GM23338 (cell line): ENCODE results near the gene RAP2A. TPM values are rescaled to one million over a fixed set of nuclear protein-coding genes. Genes with fewer than 3 reads are reported as not detected.

Experiments
- ATAC-seq: fragments of 200-7000 bp; cut with Tn5 transposase; 3 replicates; pipeline ENCODE4 v1.9.1; 2020
- DNase-seq: peaks from one replicate; pipeline ENCODE4 v3.0.0-alpha.2; 2015; ENCODE audit warnings: low spot score
- H2AFZ ChIP-seq: fragments of 200-600 bp; sonication (generic); 2 replicates; pipeline ENCODE4 v1.8.0; 2016; ENCODE audit warnings: antibody characterized with exemption, mild to moderate bottlenecking, moderate library complexity
- H3F3A ChIP-seq: fragments of 200-600 bp; sonication (generic); replicated peaks from 2 replicates; pipeline ENCODE4 v1.8.0; 2017; ENCODE audit warnings: antibody characterized with exemption, mixed run types, low read depth
- H3K27ac ChIP-seq: fragments of 200-600 bp; sonication (generic); 2 replicates; pipeline ENCODE4 v1.6.1; 2016; ENCODE audit warnings: low read depth
- H3K27me3 ChIP-seq: fragments of 200-600 bp; sonication (generic); 2 replicates; pipeline ENCODE4 v1.8.0; 2016; ENCODE audit warnings: mild to moderate bottlenecking, mixed run types, moderate library complexity; ENCODE audit not compliant: insufficient read depth
- H3K36me3 ChIP-seq: fragments of 200-600 bp; sonication (generic); 2 replicates; pipeline ENCODE4 v1.8.0; 2016; ENCODE audit warnings: mild to moderate bottlenecking; ENCODE audit not compliant: insufficient read depth
- H3K4me1 ChIP-seq: fragments of 200-600 bp; sonication (generic); 2 replicates; pipeline ENCODE4 v1.8.0; 2016; ENCODE audit warnings: mild to moderate bottlenecking, moderate library complexity; ENCODE audit not compliant: insufficient read depth
- H3K4me2 ChIP-seq: fragments of 200-600 bp; sonication (generic); 2 replicates; pipeline ENCODE4 v1.7.1; 2017; ENCODE audit warnings: mixed run types
- H3K4me3 ChIP-seq: fragments of 200-600 bp; sonication (generic); 2 replicates; pipeline ENCODE4 v1.6.1; 2016; ENCODE audit warnings: mixed run types
- H3K79me2 ChIP-seq: fragments of 200-600 bp; sonication (generic); replicated peaks from 2 replicates; pipeline ENCODE4 v1.8.0; 2017; ENCODE audit warnings: mild to moderate bottlenecking; ENCODE audit not compliant: insufficient read depth
- H3K9me2 ChIP-seq: fragments of 200-600 bp; sonication (generic); 2 replicates; pipeline ENCODE4 v1.8.0; 2017; ENCODE audit not compliant: insufficient read depth
- H4K20me1 ChIP-seq: fragments of 200-600 bp; sonication (generic); replicated peaks from 2 replicates; pipeline ENCODE4 v1.8.0; 2017; ENCODE audit warnings: mild to moderate bottlenecking; ENCODE audit not compliant: insufficient read depth
- H3K27ac Mint-ChIP-seq: 2 replicates; pipeline ENCODE4 v1.8.0; 2020; ENCODE audit warnings: inconsistent platforms, mild to moderate bottlenecking, moderate library complexity, mixed read lengths
- H3K27me3 Mint-ChIP-seq: 3 replicates; pipeline ENCODE4 v1.8.0; 2022; ENCODE audit warnings: low read depth, mild to moderate bottlenecking, moderate library complexity, mixed read lengths, inconsistent platforms; ENCODE audit not compliant: insufficient read depth, poor library complexity
- H3K36me3 Mint-ChIP-seq: 3 replicates; pipeline ENCODE4 v1.8.0; 2021; ENCODE audit warnings: low read depth, mild to moderate bottlenecking, inconsistent platforms, moderate library complexity, mixed read lengths
- H3K4me1 Mint-ChIP-seq: 3 replicates; pipeline ENCODE4 v1.8.0; 2020; ENCODE audit warnings: mild to moderate bottlenecking, inconsistent platforms, mixed read lengths
- H3K4me3 Mint-ChIP-seq: 3 replicates; pipeline ENCODE4 v1.8.0; 2021; ENCODE audit warnings: moderate library complexity, mild to moderate bottlenecking, inconsistent platforms, mixed read lengths
- H3K9me3 Mint-ChIP-seq: 3 replicates; pipeline ENCODE4 v1.8.0; 2020; ENCODE audit warnings: moderate library complexity, mild to moderate bottlenecking, inconsistent platforms, mixed read lengths
- CREB1 ChIP-seq: fragments of 250-450 bp; sonication (Bioruptor Pico); IDR thresholded peaks from 2 replicates; pipeline ENCODE4 v1.5.0; 2020; ENCODE audit warnings: low read depth, mild to moderate bottlenecking, moderate library complexity
- ETS1 ChIP-seq: IDR thresholded peaks from 2 replicates; pipeline ENCODE4 v1.6.1; 2016; ENCODE audit warnings: antibody characterized with exemption
- EZH2 ChIP-seq: fragments of 200-600 bp; sonication (generic); IDR thresholded peaks from one replicate; pipeline ENCODE4 v1.8.0; 2017; ENCODE audit warnings: antibody characterized with exemption, mild to moderate bottlenecking, low read depth; ENCODE audit not compliant: unreplicated experiment
- EZH2phosphoT487 ChIP-seq: fragments of 200-600 bp; sonication (generic); IDR thresholded peaks from one replicate; pipeline ENCODE4 v1.8.1; 2018; ENCODE audit warnings: antibody characterized with exemption; ENCODE audit not compliant: unreplicated experiment
- JUNB ChIP-seq: IDR thresholded peaks from one replicate; pipeline ENCODE4 v1.6.1; 2016; ENCODE audit warnings: antibody characterized with exemption; ENCODE audit not compliant: unreplicated experiment
- NANOG ChIP-seq: IDR thresholded peaks from 2 replicates; pipeline ENCODE4 v1.6.1; 2016; ENCODE audit warnings: antibody characterized with exemption, borderline replicate concordance
- POLR2AphosphoS5 ChIP-seq: IDR thresholded peaks from 2 replicates; pipeline ENCODE4 v1.6.1; 2016; ENCODE audit warnings: antibody characterized with exemption, low read depth
- REST ChIP-seq: IDR thresholded peaks from one replicate; pipeline ENCODE4 v1.6.1; 2018; ENCODE audit warnings: antibody characterized with exemption; ENCODE audit not compliant: unreplicated experiment
- STAT1 ChIP-seq: IDR thresholded peaks from one replicate; pipeline ENCODE4 v1.6.1; 2016; ENCODE audit warnings: antibody characterized with exemption; ENCODE audit not compliant: unreplicated experiment
- ZNF114 ChIP-seq: fragments of 250-450 bp; sonication (Bioruptor Pico); IDR thresholded peaks from 2 replicates; pipeline ENCODE4 v1.5.0; 2020; ENCODE audit warnings: mild to moderate bottlenecking, moderate library complexity
- ZNF331 ChIP-seq: fragments of 250-450 bp; sonication (Bioruptor Pico); IDR thresholded peaks from 2 replicates; pipeline ENCODE4 v1.5.0; 2020; ENCODE audit warnings: low read depth, mild to moderate bottlenecking, moderate library complexity
- polyA plus RNA-seq: library from polyadenylated mRNA; unstranded; fragments of >200 nt; fragmentation: Nextera tagmentation; extraction: Ambion mirVana; gene quantifications from 2 replicates; pipeline ENCODE4 v1.2.1, GENCODE V29; 2016
- total RNA-seq: library from RNA; depleted of rRNA; stranded (reverse); fragments of >200 nt; shearing (Covaris generic); gene quantifications from 2 replicates; pipeline ENCODE4 v1.2.3, GENCODE V29; 2014
- TF ChIP-seq, protein P1 (sequence below), 2 experiments: fragments of 200-600 bp in 1 of 2; sonication (generic) in 1 of 2; conservative IDR thresholded peaks; 2 replicates each; pipeline versions ENCODE4 v1.5.1 to v1.6.1; 2016 to 2017; ENCODE audit warnings: antibody characterized with exemption in 2 of 2, low read depth in 2 of 2, mild to moderate bottlenecking in 2 of 2, moderate library complexity in 1 of 2
- TF ChIP-seq, protein P2 (sequence below): fragments of 250-450 bp; sonication (Bioruptor Pico); IDR thresholded peaks from 2 replicates; pipeline ENCODE4 v1.5.0; 2020; ENCODE audit warnings: mild to moderate bottlenecking, moderate library complexity

Gene RAP2A
- total and polyA plus RNA-seq, 2 experiments from 2014 or later: 10.4 to 35.3 TPM

GRCh38 chr13:97498419-97498818, 64.5 kb downstream of the RAP2A start:
- Mint-ChIP-seq H3K27ac (no peak overlapping the region), H3K36me3 (no peaks in the 10 kb centered on the region)
- ATAC-seq: no peak

More at GRCh38 chr13:97498419-97498818, 64.5 kb downstream of the RAP2A start:
- Histone ChIP-seq H3K9me2 (peaks cover 14% of the 10 kb centered on the region; the same call in 1 of the 2 replicates), H3K36me3 (no peaks in the 10 kb centered on the region), H3F3A (no peaks in the 10 kb centered on the region), H3K27ac (no peak overlapping the region), H3K4me3 (no peak overlapping the region), H2AFZ (no peak overlapping the region), H3K27me3 (no peaks in the 10 kb centered on the region), H4K20me1 (no peaks in the 10 kb centered on the region), H3K79me2 (no peaks in the 10 kb centered on the region), H3K4me1 (no peaks in the 10 kb centered on the region), H3K4me2 (no peak overlapping the region)
- no peaks in the 10 kb centered on the region; the same call in 2 of the 3 replicates for H3K4me1 Mint-ChIP-seq
- H3K27me3 Mint-ChIP-seq: no peaks in the 10 kb centered on the region
- TF ChIP-seq, protein P1, sequence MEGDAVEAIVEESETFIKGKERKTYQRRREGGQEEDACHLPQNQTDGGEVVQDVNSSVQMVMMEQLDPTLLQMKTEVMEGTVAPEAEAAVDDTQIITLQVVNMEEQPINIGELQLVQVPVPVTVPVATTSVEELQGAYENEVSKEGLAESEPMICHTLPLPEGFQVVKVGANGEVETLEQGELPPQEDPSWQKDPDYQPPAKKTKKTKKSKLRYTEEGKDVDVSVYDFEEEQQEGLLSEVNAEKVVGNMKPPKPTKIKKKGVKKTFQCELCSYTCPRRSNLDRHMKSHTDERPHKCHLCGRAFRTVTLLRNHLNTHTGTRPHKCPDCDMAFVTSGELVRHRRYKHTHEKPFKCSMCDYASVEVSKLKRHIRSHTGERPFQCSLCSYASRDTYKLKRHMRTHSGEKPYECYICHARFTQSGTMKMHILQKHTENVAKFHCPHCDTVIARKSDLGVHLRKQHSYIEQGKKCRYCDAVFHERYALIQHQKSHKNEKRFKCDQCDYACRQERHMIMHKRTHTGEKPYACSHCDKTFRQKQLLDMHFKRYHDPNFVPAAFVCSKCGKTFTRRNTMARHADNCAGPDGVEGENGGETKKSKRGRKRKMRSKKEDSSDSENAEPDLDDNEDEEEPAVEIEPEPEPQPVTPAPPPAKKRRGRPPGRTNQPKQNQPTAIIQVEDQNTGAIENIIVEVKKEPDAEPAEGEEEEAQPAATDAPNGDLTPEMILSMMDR (conservative IDR thresholded peaks at IDR 0.05; ENCODE audit: low read depth in 2 of 2): no peak
- TF ChIP-seq, protein P2, sequence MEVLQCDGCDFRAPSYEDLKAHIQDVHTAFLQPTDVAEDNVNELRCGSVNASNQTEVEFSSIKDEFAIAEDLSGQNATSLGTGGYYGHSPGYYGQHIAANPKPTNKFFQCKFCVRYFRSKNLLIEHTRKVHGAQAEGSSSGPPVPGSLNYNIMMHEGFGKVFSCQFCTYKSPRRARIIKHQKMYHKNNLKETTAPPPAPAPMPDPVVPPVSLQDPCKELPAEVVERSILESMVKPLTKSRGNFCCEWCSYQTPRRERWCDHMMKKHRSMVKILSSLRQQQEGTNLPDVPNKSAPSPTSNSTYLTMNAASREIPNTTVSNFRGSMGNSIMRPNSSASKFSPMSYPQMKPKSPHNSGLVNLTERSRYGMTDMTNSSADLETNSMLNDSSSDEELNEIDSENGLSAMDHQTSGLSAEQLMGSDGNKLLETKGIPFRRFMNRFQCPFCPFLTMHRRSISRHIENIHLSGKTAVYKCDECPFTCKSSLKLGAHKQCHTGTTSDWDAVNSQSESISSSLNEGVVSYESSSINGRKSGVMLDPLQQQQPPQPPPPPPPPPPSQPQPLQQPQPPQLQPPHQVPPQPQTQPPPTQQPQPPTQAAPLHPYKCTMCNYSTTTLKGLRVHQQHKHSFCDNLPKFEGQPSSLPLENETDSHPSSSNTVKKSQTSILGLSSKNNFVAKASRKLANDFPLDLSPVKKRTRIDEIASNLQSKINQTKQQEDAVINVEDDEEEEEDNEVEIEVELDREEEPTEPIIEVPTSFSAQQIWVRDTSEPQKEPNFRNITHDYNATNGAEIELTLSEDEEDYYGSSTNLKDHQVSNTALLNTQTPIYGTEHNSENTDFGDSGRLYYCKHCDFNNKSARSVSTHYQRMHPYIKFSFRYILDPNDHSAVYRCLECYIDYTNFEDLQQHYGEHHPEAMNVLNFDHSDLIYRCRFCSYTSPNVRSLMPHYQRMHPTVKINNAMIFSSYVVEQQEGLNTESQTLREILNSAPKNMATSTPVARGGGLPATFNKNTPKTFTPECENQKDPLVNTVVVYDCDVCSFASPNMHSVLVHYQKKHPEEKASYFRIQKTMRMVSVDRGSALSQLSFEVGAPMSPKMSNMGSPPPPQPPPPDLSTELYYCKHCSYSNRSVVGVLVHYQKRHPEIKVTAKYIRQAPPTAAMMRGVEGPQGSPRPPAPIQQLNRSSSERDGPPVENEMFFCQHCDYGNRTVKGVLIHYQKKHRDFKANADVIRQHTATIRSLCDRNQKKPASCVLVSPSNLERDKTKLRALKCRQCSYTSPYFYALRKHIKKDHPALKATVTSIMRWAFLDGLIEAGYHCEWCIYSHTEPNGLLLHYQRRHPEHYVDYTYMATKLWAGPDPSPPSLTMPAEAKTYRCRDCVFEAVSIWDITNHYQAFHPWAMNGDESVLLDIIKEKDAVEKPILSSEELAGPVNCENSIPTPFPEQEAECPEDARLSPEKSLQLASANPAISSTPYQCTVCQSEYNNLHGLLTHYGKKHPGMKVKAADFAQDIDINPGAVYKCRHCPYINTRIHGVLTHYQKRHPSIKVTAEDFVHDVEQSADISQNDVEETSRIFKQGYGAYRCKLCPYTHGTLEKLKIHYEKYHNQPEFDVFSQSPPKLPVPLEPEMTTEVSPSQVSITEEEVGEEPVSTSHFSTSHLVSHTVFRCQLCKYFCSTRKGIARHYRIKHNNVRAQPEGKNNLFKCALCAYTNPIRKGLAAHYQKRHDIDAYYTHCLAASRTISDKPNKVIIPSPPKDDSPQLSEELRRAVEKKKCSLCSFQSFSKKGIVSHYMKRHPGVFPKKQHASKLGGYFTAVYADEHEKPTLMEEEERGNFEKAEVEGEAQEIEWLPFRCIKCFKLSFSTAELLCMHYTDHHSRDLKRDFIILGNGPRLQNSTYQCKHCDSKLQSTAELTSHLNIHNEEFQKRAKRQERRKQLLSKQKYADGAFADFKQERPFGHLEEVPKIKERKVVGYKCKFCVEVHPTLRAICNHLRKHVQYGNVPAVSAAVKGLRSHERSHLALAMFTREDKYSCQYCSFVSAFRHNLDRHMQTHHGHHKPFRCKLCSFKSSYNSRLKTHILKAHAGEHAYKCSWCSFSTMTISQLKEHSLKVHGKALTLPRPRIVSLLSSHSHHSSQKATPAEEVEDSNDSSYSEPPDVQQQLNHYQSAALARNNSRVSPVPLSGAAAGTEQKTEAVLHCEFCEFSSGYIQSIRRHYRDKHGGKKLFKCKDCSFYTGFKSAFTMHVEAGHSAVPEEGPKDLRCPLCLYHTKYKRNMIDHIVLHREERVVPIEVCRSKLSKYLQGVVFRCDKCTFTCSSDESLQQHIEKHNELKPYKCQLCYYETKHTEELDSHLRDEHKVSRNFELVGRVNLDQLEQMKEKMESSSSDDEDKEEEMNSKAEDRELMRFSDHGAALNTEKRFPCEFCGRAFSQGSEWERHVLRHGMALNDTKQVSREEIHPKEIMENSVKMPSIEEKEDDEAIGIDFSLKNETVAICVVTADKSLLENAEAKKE (CRISPR knock-in tag): no peak
- TF ChIP-seq JUNB (no peak), STAT1 (no peak), ETS1 (no peak), ZNF331 (no peak), NANOG (no peak), EZH2 (no peak), ZNF114 (CRISPR knock-in tag) (no peak), POLR2AphosphoS5 (no peak), REST (no peak), CREB1 (CRISPR knock-in tag) (no peak), EZH2phosphoT487 (no peak)
- no peak for DNase-seq
- no peaks in the 10 kb centered on the region; the same call in 2 of the 3 replicates for H3K9me3 Mint-ChIP-seq
- H3K4me3 Mint-ChIP-seq: no peak overlapping the region
